ENCODE measurements around the gene PFKL.

Gene PFKL

DNA sequence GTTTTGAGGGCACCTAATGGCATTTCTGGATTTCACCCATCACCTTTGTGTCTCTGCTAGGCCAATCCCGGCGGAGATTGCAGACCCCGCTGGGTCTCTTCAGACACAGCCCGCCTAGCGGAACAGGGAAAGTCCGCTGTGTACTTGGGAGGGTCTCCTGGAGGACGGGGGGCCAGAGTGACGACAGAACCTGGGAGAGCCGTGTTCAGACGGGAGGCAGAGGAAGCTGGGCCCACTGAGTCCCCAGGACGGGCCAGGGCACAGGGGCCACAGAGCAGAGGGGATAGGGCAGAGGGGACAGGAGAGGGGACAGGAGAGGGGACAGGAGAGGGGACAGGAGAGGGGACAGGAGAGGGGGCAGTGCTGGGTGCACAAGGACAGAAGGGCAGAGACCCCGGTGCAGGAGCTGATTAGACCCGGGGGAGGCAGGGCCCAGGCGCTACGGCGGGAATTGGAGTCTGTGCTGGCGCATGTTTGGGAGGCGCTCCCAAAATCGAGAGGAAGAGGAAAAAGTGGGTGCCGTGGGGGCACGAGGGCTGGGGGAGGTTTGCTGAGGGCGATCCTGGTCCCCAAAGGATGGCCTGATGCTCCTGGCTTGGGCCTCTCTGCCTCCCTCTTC is 66.2 kb downstream of the PFKL start:
- TF ChIP-seq, protein P1, sequence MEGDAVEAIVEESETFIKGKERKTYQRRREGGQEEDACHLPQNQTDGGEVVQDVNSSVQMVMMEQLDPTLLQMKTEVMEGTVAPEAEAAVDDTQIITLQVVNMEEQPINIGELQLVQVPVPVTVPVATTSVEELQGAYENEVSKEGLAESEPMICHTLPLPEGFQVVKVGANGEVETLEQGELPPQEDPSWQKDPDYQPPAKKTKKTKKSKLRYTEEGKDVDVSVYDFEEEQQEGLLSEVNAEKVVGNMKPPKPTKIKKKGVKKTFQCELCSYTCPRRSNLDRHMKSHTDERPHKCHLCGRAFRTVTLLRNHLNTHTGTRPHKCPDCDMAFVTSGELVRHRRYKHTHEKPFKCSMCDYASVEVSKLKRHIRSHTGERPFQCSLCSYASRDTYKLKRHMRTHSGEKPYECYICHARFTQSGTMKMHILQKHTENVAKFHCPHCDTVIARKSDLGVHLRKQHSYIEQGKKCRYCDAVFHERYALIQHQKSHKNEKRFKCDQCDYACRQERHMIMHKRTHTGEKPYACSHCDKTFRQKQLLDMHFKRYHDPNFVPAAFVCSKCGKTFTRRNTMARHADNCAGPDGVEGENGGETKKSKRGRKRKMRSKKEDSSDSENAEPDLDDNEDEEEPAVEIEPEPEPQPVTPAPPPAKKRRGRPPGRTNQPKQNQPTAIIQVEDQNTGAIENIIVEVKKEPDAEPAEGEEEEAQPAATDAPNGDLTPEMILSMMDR (conservative IDR thresholded peaks at IDR 0.05; ENCODE audit: low read depth), result no peak
- no peak for DNase-seq (ENCODE audit: low spot score)
- CTCF ChIA-PET, result no interaction called here
- H3K27ac ChIP-seq, result no peak overlapping the region
- POLR2A ChIA-PET (ENCODE audit: low non-redundant PET), result no interaction called here

DNA sequence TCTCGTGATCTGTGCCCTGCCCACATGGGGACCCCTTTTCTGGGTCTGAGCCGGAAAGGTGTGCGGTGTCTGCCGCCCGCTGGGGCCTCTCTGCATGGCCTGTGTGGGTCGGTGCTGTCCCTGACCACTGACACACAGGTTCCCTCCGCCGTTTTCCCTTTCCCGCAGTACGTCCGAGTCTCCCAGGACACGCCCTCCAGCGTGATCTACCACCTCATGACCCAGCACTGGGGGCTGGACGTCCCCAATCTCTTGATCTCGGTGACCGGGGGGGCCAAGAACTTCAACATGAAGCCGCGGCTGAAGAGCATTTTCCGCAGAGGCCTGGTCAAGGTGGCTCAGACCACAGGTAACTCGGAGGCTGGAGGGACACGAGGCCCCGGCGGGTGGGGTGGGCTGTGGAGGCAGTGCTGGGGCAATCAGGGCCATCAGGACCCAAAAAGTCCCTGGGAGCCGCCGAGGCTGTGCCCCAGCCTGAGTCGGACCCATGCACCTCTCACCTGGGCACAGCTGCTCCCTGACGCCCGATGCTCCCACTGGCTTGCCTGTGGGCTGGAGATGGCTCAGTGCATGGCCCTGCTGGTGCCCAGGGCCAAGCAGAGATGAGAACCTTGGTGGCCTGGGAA is 66.8 kb downstream of the PFKL start:
- H3K27ac ChIP-seq, result no peak overlapping the region
- ChIA-PET POLR2A (ENCODE audit: low non-redundant PET) (no interaction called here), CTCF (no interaction called here)
- TF ChIP-seq, protein P1 (conservative IDR thresholded peaks at IDR 0.05; ENCODE audit: low read depth), result no peak
- DNase-seq (ENCODE audit: low spot score), result no peak

- no peak overlapping the region for H3K27ac ChIP-seq
- DNase-seq (ENCODE audit: low spot score), result no peak
- ChIA-PET CTCF (no interaction called here), POLR2A (ENCODE audit: low non-redundant PET) (no interaction called here)
- TF ChIP-seq, protein P1 (conservative IDR thresholded peaks at IDR 0.05; ENCODE audit: low read depth), result no peak
These were observed 69.0 kb downstream of the PFKL start for GRCh38 chr21:44368711-44369446.

- ChIA-PET POLR2A (ENCODE audit: low non-redundant PET) (no interaction called here), CTCF (no interaction called here)
- no peak overlapping the region for H3K27ac ChIP-seq
- TF ChIP-seq, protein P1 (conservative IDR thresholded peaks at IDR 0.05; ENCODE audit: low read depth), result no peak
- DNase-seq (ENCODE audit: low spot score), result peak; percentile 73
These were observed 70.3 kb downstream of the PFKL start for GRCh38 chr21:44370027-44370735.

- ChIA-PET CTCF (no interaction called here), POLR2A (ENCODE audit: low non-redundant PET) (no interaction called here)
- no peak overlapping the region for H3K27ac ChIP-seq
- no peak for DNase-seq (ENCODE audit: low spot score)
- TF ChIP-seq, protein P1 (conservative IDR thresholded peaks at IDR 0.05; ENCODE audit: low read depth), result no peak
These were observed 71.0 kb downstream of the PFKL start for GRCh38 chr21:44370786-44371410.

DNA sequence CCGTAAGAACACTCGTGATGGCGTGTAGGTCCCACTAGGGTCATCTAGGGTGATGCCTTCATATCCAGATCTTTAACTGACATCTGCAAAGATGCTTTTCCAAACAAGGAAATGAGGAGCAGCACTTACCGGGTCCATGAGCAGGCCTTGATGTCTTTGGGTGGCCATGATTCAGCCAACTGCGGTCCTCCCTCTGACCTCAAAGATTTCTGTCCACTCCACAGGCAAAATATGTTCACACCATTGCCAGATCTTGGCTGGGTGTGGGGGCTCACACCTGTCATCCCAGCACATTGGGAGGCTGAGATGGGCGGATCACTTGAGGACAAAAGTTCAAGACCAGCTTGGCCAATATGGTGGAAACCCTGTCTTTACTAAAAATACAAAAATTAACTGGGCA is 71.7 kb downstream of the PFKL start:
- TF ChIP-seq, protein P1 (conservative IDR thresholded peaks at IDR 0.05; ENCODE audit: low read depth), result no peak
- no peak overlapping the region for H3K27ac ChIP-seq
- ChIA-PET POLR2A (ENCODE audit: low non-redundant PET) (no interaction called here), CTCF (no interaction called here)
- no peak for DNase-seq (ENCODE audit: low spot score)

Data from RWPE1 (cell line).